Endothelial cell of umbilical vein (primary cell): ENCODE data around the gene FRA10AC1. TPM values are rescaled to one million over a fixed set of nuclear protein-coding genes. Genes with fewer than 3 reads are reported as not detected.

Experiments
- BruUV-seq: library from RNA; stranded (reverse); fragments of 400-500 nt; replicated peaks from 2 replicates; lab custom pipeline; 2021; lab: Mats Ljungman, UMichigan
- CTCF ChIA-PET: fragments of 300-600, 350-600 bp; sonication (Branson Sonifier 250); formaldehyde crosslinking; loops from one replicate; lab custom pipeline; 2021; ENCODE audit warnings: antibody characterized with exemption, inconsistent platforms; lab: Charles Lee
- POLR2A ChIA-PET: fragments of 300-600, 350-600 bp; sonication (Branson Sonifier 250); formaldehyde crosslinking; loops from one replicate; lab custom pipeline; 2021; ENCODE audit warnings: antibody characterized with exemption, inconsistent platforms; lab: Charles Lee
- DNase-seq: peaks from one replicate; pipeline ENCODE4 v3.0.0-alpha.2; 2011; ENCODE audit warnings: low read depth, low spot score
- FAIRE-seq: peaks from 2 replicates; lab custom pipeline; 2011; peaks lifted over from hg19 to GRCh38; lab: Jason Lieb, UNC
- H2AFZ ChIP-seq: 2 replicates; pipeline ENCODE4 v1.6.0; 2012; ENCODE audit warnings: low read depth, low read length, control low read depth, inconsistent platforms
- H3K27ac ChIP-seq: 2 replicates; pipeline ENCODE4 v1.5.1; 2011; ENCODE audit warnings: low read depth, mild to moderate bottlenecking, control low read depth, low read length, moderate library complexity; ENCODE audit not compliant: insufficient read depth
- H3K27me3 ChIP-seq, 2 experiments: 2 replicates each; pipeline versions ENCODE4 v1.6.0 to v1.6.1; 2011; ENCODE audit warnings: low read length in 2 of 2, mixed read lengths in 1 of 2; ENCODE audit not compliant: control insufficient read depth in 2 of 2, insufficient read depth in 2 of 2
- H3K36me3 ChIP-seq, 2 experiments: 2 replicates in 1 of 2; 3 replicates in 1 of 2; pipeline ENCODE4 v1.5.1; 2011; ENCODE audit warnings: low read length in 2 of 2, mild to moderate bottlenecking in 1 of 2, moderate library complexity in 1 of 2; ENCODE audit not compliant: control insufficient read depth in 2 of 2, insufficient read depth in 2 of 2; ENCODE audit errors: extremely low read depth in 1 of 2
- H3K4me1 ChIP-seq: 3 replicates; pipeline ENCODE4 v1.5.1; 2011; ENCODE audit warnings: mild to moderate bottlenecking, low read length; ENCODE audit not compliant: control insufficient read depth, insufficient read depth; ENCODE audit errors: extremely low read depth
- H3K4me2 ChIP-seq: 2 replicates; pipeline ENCODE4 v1.6.1; 2011; ENCODE audit warnings: low read length, control low read depth, mixed read lengths; ENCODE audit not compliant: insufficient read depth
- H3K4me3 ChIP-seq, 3 experiments: fragments of 200-600 bp in 1 of 3; sonication (generic), shearing (Covaris generic) in 1 of 3; replicated peaks in 1 of 3; 2 replicates each; pipeline ENCODE4 v1.5.1; 2011 to 2016; ENCODE audit warnings: control low read depth in 3 of 3, low read length in 3 of 3, mild to moderate bottlenecking in 2 of 3, inconsistent platforms in 1 of 3, low read depth in 1 of 3, moderate library complexity in 1 of 3; ENCODE audit not compliant: insufficient read depth in 1 of 3
- H3K79me2 ChIP-seq: 2 replicates; pipeline ENCODE4 v1.6.0; 2012; ENCODE audit warnings: low read length, inconsistent platforms; ENCODE audit not compliant: control insufficient read depth, insufficient read depth
- H3K9ac ChIP-seq: replicated peaks from 2 replicates; pipeline ENCODE3; 2011; ENCODE audit warnings: low read length, control low read depth; ENCODE audit not compliant: insufficient read depth; ENCODE audit errors: extremely low read depth
- H3K9me1 ChIP-seq: replicated peaks from 3 replicates; pipeline ENCODE4 v1.6.0; 2011; ENCODE audit warnings: mild to moderate bottlenecking, low read length; ENCODE audit not compliant: control insufficient read depth, insufficient read depth; ENCODE audit errors: extremely low read depth
- H3K9me3 ChIP-seq: replicated peaks from 2 replicates; pipeline ENCODE4 v1.5.1; 2012; ENCODE audit warnings: low read length, inconsistent platforms; ENCODE audit not compliant: control insufficient read depth, insufficient read depth
- H4K20me1 ChIP-seq: replicated peaks from 2 replicates; pipeline ENCODE3; 2011; ENCODE audit warnings: mild to moderate bottlenecking, low read length; ENCODE audit not compliant: control insufficient read depth, insufficient read depth; ENCODE audit errors: extremely low read depth
- EZH2 ChIP-seq: IDR thresholded peaks from 2 replicates; pipeline ENCODE4 v1.6.1; 2012; ENCODE audit warnings: borderline replicate concordance, low read depth, mild to moderate bottlenecking, moderate library complexity, low read length, inconsistent platforms; ENCODE audit not compliant: severe bottlenecking
- FOS ChIP-seq: IDR thresholded peaks from 2 replicates; pipeline ENCODE4 v1.6.1; 2011; ENCODE audit warnings: mild to moderate bottlenecking, low read length, moderate library complexity, borderline replicate concordance; ENCODE audit not compliant: insufficient read depth
- GATA2 ChIP-seq: IDR thresholded peaks from 2 replicates; pipeline ENCODE4 v1.7.0; 2011; ENCODE audit warnings: low read depth, mild to moderate bottlenecking, moderate library complexity, mixed read lengths, low read length; ENCODE audit not compliant: insufficient read length, insufficient read depth
- JUN ChIP-seq: IDR thresholded peaks from 2 replicates; pipeline ENCODE4 v1.6.1; 2011; ENCODE audit warnings: borderline replicate concordance, low read depth; ENCODE audit not compliant: insufficient read length, insufficient read depth
- MYC ChIP-seq: IDR thresholded peaks from one replicate; pipeline ENCODE4 v1.6.1; 2011; ENCODE audit warnings: mild to moderate bottlenecking, low read depth, low read length
- POLR2A ChIP-seq: IDR thresholded peaks from 2 replicates; pipeline ENCODE4 v1.6.1; 2012; ENCODE audit warnings: low read depth, mild to moderate bottlenecking, control low read depth, low read length
- POLR2AphosphoS5 ChIP-seq: IDR thresholded peaks from 2 replicates; pipeline ENCODE4 v1.6.1; 2012; ENCODE audit warnings: low read depth, mild to moderate bottlenecking, control low read depth, low read length, moderate library complexity; ENCODE audit not compliant: insufficient read depth
- dilution Hi-C: fragments of 300-500 bp; cut with MboI; formaldehyde crosslinking; loops from one replicate; pipeline ENCODE4 v1.15.0; 2019; ENCODE audit warnings: low sequenced_read_pairs; ENCODE audit not compliant: extremely low pct_ligation_motif_present
- intact Hi-C: fragments of 100-400 bp; cut with micrococcal nuclease; formaldehyde crosslinking; loops from one replicate; pipeline ENCODE4 v1.10.0; 2022
- polyA plus RNA-seq, 4 experiments: library from polyadenylated mRNA; depleted of rRNA in 3 of 4; stranded (reverse) in 3 of 4; unstranded in 1 of 4; fragments of >200 nt; gene quantifications; 2 replicates each; pipeline versions ENCODE4 v1.2.1 to v1.2.3, GENCODE V29; 2011 to 2012; ENCODE audit warnings: missing spikeins in 1 of 4
- total RNA-seq: library from RNA; stranded (reverse); gene quantifications from 2 replicates; pipeline ENCODE4 v1.2.3, GENCODE V29; 2021
- TF ChIP-seq, protein P1 (sequence below): IDR thresholded peaks from 2 replicates; pipeline ENCODE4 v1.6.1; 2011; ENCODE audit not compliant: insufficient read depth, insufficient read length
- TF ChIP-seq, protein P2 (sequence below), 2 donors: IDR thresholded peaks; 1 replicate in 1 of 2; 2 replicates in 1 of 2; pipeline ENCODE4 v1.5.1; 2011; ENCODE audit warnings: low read length in 2 of 2, mild to moderate bottlenecking in 2 of 2, moderate library complexity in 2 of 2, control low read depth in 1 of 2, inconsistent platforms in 1 of 2, low read depth in 1 of 2; ENCODE audit not compliant: insufficient read depth in 1 of 2; ENCODE audit errors: extremely low read depth in 1 of 2

FRA10AC1 gene
- total and polyA plus RNA-seq, 2 donors (not counting 3 experiments of a cell fraction or from before 2014, with no cell fraction given), result 4.0 to 24.4 TPM

DNA sequence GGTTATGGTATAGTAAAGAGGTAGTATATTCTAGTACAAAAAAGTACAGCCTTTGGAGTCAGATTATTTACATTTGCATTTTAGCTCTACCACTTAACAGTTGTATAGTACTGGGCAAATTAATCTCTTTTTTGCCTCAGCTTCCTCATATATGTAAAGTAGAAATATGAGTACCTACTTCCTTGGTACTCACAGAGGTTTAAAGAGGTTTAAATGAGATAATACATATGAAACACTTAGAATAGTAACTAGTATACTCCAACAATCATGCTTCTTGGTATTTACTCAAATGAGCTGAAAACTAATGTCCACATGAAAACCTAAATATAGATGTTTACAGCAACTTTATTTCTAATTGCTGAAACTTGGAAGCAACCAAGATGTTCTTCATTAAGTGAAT, 14.7 kb downstream of the FRA10AC1 start:
- Histone ChIP-seq H3K4me3 (no peak overlapping the region), H4K20me1 (no peaks in the 10 kb centered on the region), H3K27me3 (no peaks in the 10 kb centered on the region), H3K9ac (no peak overlapping the region), H3K36me3 (no peaks in the 10 kb centered on the region), H3K9me1 (no peaks in the 10 kb centered on the region), H3K79me2 (no peaks in the 10 kb centered on the region), H3K4me2 (no peak overlapping the region), H2AFZ (no peak overlapping the region), H3K9me3 (no peaks in the 10 kb centered on the region), H3K4me1 (no peaks in the 10 kb centered on the region), H3K27ac (no peak overlapping the region)
- BruUV-seq, result no TSS peak
- FAIRE-seq, result no peak
- dilution Hi-C loops, result no loop called here
- TF ChIP-seq, protein P1, sequence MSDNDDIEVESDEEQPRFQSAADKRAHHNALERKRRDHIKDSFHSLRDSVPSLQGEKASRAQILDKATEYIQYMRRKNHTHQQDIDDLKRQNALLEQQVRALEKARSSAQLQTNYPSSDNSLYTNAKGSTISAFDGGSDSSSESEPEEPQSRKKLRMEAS, result no peak
- TF ChIP-seq EZH2 (no peak), POLR2AphosphoS5 (no peak), FOS (no peak), JUN (no peak), MYC (no peak), POLR2A (no peak), GATA2 (no peak)
- TF ChIP-seq, protein P2, sequence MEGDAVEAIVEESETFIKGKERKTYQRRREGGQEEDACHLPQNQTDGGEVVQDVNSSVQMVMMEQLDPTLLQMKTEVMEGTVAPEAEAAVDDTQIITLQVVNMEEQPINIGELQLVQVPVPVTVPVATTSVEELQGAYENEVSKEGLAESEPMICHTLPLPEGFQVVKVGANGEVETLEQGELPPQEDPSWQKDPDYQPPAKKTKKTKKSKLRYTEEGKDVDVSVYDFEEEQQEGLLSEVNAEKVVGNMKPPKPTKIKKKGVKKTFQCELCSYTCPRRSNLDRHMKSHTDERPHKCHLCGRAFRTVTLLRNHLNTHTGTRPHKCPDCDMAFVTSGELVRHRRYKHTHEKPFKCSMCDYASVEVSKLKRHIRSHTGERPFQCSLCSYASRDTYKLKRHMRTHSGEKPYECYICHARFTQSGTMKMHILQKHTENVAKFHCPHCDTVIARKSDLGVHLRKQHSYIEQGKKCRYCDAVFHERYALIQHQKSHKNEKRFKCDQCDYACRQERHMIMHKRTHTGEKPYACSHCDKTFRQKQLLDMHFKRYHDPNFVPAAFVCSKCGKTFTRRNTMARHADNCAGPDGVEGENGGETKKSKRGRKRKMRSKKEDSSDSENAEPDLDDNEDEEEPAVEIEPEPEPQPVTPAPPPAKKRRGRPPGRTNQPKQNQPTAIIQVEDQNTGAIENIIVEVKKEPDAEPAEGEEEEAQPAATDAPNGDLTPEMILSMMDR (IDR thresholded peaks at IDR 0.05; ENCODE audit: extremely low read depth in 1 of 2, insufficient read depth in 1 of 2, low read depth in 1 of 2, low read length in 2 of 2), result no peak
- CTCF ChIA-PET, result interaction anchor here (0.6 kb wide), 1 partner anchor 9 kb away, joined by 3 read pairs; no protein-coding TSS in a partner anchor
- POLR2A ChIA-PET, result no interaction called here
- intact Hi-C loops, result no loop called here
- DNase-seq, result no peak
